ENCODE results near the gene FAM167B. TPM values are rescaled to one million over a fixed set of nuclear protein-coding genes. Genes with fewer than 3 reads are reported as not detected.
A peak's percentile ranks its signal among the peaks of the same experiment; 100 is the strongest.

The FAM167B gene
- total RNA-seq = 1 to 10 TPM; 8.6 to 9.2 TPM
- long read RNA-seq, donor 1, partial matches to known transcripts = 0 of 3 reads
- long read RNA-seq, donor 1, other reads (novel, unspliced or antisense) = 0 of 3 reads
- long read RNA-seq, donor 2, partial matches to known transcripts = 0 of 7 reads
- long read RNA-seq, donor 2, other reads (novel, unspliced or antisense) = 4 of 7 reads

- intact Hi-C loops (cut with DNase I) = no loop called here
- DNase-seq (ENCODE audit: low spot score) = peak; percentile 86
These were observed at the start of gene FAM167B for GRCh38 chr1:32246888-32247273. TSS of gene FAM167B (plus strand) at chr1:32247222. CDS start at chr1:32247422, 200 bp downstream.

GRCh38 chr1:32197837-32198236, 49.2 kb upstream of the FAM167B start:
- no peak for DNase-seq (ENCODE audit: low spot score)
- intact Hi-C loops (cut with DNase I) = no loop called here

- DNase-seq (ENCODE audit: low spot score) = no peak
- intact Hi-C loops (cut with DNase I) = no loop called here
These were observed 48.6 kb upstream of the FAM167B start for GRCh38 chr1:32198237-32199042.

- intact Hi-C loops (cut with DNase I) = no loop called here
- DNase-seq (ENCODE audit: low spot score) = no peak
These were observed 47.8 kb upstream of the FAM167B start for GRCh38 chr1:32199043-32199716.

- intact Hi-C loops (cut with DNase I) = no loop called here
These were observed 47.3 kb upstream of the FAM167B start for GRCh38 chr1:32199717-32200072.

GRCh38 chr1:32200226-32201010, 46.6 kb upstream of the FAM167B start, which contains the start of gene CCDC28B:
TSS of gene CCDC28B (plus strand) at chr1:32200595. CDS start at chr1:32201936, 1,341 bp downstream.
- intact Hi-C loops (cut with DNase I) = no loop called here
- peak; percentile 94 for DNase-seq (ENCODE audit: low spot score)

More at GRCh38 chr1:32199717-32200072, 47.3 kb upstream of the FAM167B start:
- peak; percentile 87 for DNase-seq (ENCODE audit: low spot score)

GRCh38 chr1:32201011-32201855, 45.8 kb upstream of the FAM167B start:
- peak; percentile 90 for DNase-seq (ENCODE audit: low spot score)

GRCh38 chr1:32204943-32205361, 42.1 kb upstream of the FAM167B start:
- intact Hi-C loops (cut with DNase I) = loop anchor here in 1 of 2 donors (5.0 kb wide), 1 partner anchor 1402 kb away; no protein-coding TSS in a partner anchor
- DNase-seq (ENCODE audit: low spot score) = no peak

More at GRCh38 chr1:32201011-32201855, 45.8 kb upstream of the FAM167B start:
- intact Hi-C loops (cut with DNase I) = no loop called here

GRCh38 chr1:32205401-32206370, 41.3 kb upstream of the FAM167B start, which contains the start of gene IQCC:
TSS of gene IQCC (plus strand) at chr1:32205671. CDS start at chr1:32205682, 11 bp downstream.
- intact Hi-C loops (cut with DNase I) = loop anchor here in 1 of 2 donors (5.0 kb wide), 1 partner anchor 1402 kb away; no protein-coding TSS in a partner anchor

GRCh38 chr1:32208469-32208868, 38.6 kb upstream of the FAM167B start:
- intact Hi-C loops (cut with DNase I) = loop anchor here in 1 of 2 donors (5.0 kb wide), 1 partner anchor 1399 kb away; no protein-coding TSS in a partner anchor

More at GRCh38 chr1:32205401-32206370, 41.3 kb upstream of the FAM167B start, which contains the start of gene IQCC:
- DNase-seq (ENCODE audit: low spot score) = peak; percentile 96

GRCh38 chr1:32208891-32209328, 38.1 kb upstream of the FAM167B start, which contains the start of gene DCDC2B:
TSS of gene DCDC2B (plus strand) at chr1:32209089. CDS start at chr1:32209094, 5 bp downstream.
- no peak for DNase-seq (ENCODE audit: low spot score)
- intact Hi-C loops (cut with DNase I) = loop anchor here in 1 of 2 donors (5.0 kb wide), 1 partner anchor 1398 kb away; no protein-coding TSS in a partner anchor

More at GRCh38 chr1:32208469-32208868, 38.6 kb upstream of the FAM167B start:
- DNase-seq (ENCODE audit: low spot score) = no peak

- intact Hi-C loops (cut with DNase I) = no loop called here
These were observed 31.2 kb upstream of the FAM167B start for GRCh38 chr1:32215629-32216480.

GRCh38 chr1:32216566-32216965, 30.5 kb upstream of the FAM167B start:
- intact Hi-C loops (cut with DNase I) = no loop called here

More at GRCh38 chr1:32215629-32216480, 31.2 kb upstream of the FAM167B start:
- no peak for DNase-seq (ENCODE audit: low spot score)

GRCh38 chr1:32219022-32219421, 28.0 kb upstream of the FAM167B start:
- intact Hi-C loops (cut with DNase I) = no loop called here
- no peak for DNase-seq (ENCODE audit: low spot score)

More at GRCh38 chr1:32216566-32216965, 30.5 kb upstream of the FAM167B start:
- no peak for DNase-seq (ENCODE audit: low spot score)

- intact Hi-C loops (cut with DNase I) = no loop called here
- DNase-seq (ENCODE audit: low spot score) = no peak
These were observed 26.1 kb upstream of the FAM167B start for GRCh38 chr1:32220746-32221580.
